ENCODE measurements around the gene MMP21. TPM values are rescaled to one million over a fixed set of nuclear protein-coding genes. Genes with fewer than 3 reads are reported as not detected.
A peak's percentile ranks its signal among the peaks of the same experiment; 100 is the strongest.

MMP21 gene
- total RNA-seq, 1 experiment from 2014 or later = not detected

GRCh38 chr10:125719173-125720001 lies 56.2 kb downstream of the MMP21 start, which contains the start of gene EDRF1:
Gene EDRF1, plus strand, starts transcription at chr10:125719709. Its CDS starts 99 bp downstream, at chr10:125719808.
- Histone ChIP-seq H3T11ph (ENCODE audit: low read length) (no peak within 1 kb of the TSS), H3K79me1 (ENCODE audit: insufficient read depth, low read depth, low read length, poor library complexity, severe bottlenecking) (no peaks in the 10 kb centered on the region), H2BK12ac (ENCODE audit: insufficient read length, low read depth, low read length) (no peak within 1 kb of the TSS), H3K23ac (ENCODE audit: insufficient read length, low read depth, low read length) (no peak within 1 kb of the TSS), H3K9ac (ENCODE audit: extremely low read depth, insufficient read length, low read length) (peak within 1 kb of the TSS; percentile 92), H2BK20ac (ENCODE audit: low read depth, low read length, poor library complexity, severe bottlenecking) (no peak within 1 kb of the TSS), H3K56ac (ENCODE audit: insufficient read length, low read depth, low read length) (no peak within 1 kb of the TSS), H3K18ac (ENCODE audit: insufficient read length, low read depth, low read length) (peak within 1 kb of the TSS; percentile 4), H3K27me3 (ENCODE audit: insufficient read depth, low read length) (no peaks in the 10 kb centered on the region), H3K9me3 (ENCODE audit: control insufficient read depth, low read depth, low read length) (no peaks in the 10 kb centered on the region), H3K27ac (ENCODE audit: insufficient read length, low read depth, low read length) (no peak within 1 kb of the TSS), H2AFZ (ENCODE audit: low read length) (no peak within 1 kb of the TSS), H2AK5ac (ENCODE audit: insufficient read length, low read length) (no peak within 1 kb of the TSS), H4K8ac (replicated peaks; ENCODE audit: insufficient read length, low read depth, low read length) (no peak within 1 kb of the TSS), H3K4me1 (ENCODE audit: insufficient read depth, low read length) (no peaks in the 10 kb centered on the region), H2BK15ac (ENCODE audit: low read depth, low read length) (no peak within 1 kb of the TSS), H3K4ac (ENCODE audit: low read depth, low read length) (no peak within 1 kb of the TSS), H4K20me1 (ENCODE audit: control insufficient read depth, insufficient read depth, insufficient read length) (no peaks in the 10 kb centered on the region), H4K91ac (ENCODE audit: insufficient read length, low read depth, low read length) (no peak within 1 kb of the TSS), H4K5ac (ENCODE audit: insufficient read length, low read depth, low read length) (no peak within 1 kb of the TSS), H3K14ac (ENCODE audit: insufficient read depth, low read length) (peak within 1 kb of the TSS; percentile 76), H3K23me2 (ENCODE audit: insufficient read length, low read depth, low read length, poor library complexity, severe bottlenecking) (peaks cover 9% of the 10 kb centered on the region), H2BK120ac (ENCODE audit: low read depth, low read length, poor library complexity, severe bottlenecking) (no peak within 1 kb of the TSS), H3K79me2 (ENCODE audit: insufficient read depth, low read length) (peaks cover 6% of the 10 kb centered on the region; the same call in 1 of the 2 replicates), H2BK5ac (ENCODE audit: insufficient read length, low read length) (no peak within 1 kb of the TSS), H3K4me2 (ENCODE audit: insufficient read depth, insufficient read length, low read length) (peak within 1 kb of the TSS; percentile 92)
- peak; percentile 100 for DNase-seq
- Mint-ChIP-seq H3K9me3 (peaks cover 7 to 18% of the 10 kb centered on the region in 2 experiments), H3K27me3 (ENCODE audit: low read depth) (peaks cover 4% of the 10 kb centered on the region), H3K27ac (peak within 1 kb of the TSS; percentile 90 to 99 (median 97); a peak in 6 of 7 replicates), H3K4me1 (peaks cover 7 to 10% of the 10 kb centered on the region in 2 experiments), H3K36me3 (ENCODE audit: insufficient read depth in 1 of 3, low read depth in 3 of 3) (peaks cover 13 to 39% (median 34%) of the 10 kb centered on the region in 3 experiments), H3K4me3 (peak within 1 kb of the TSS; percentile 87 to 96)
- WGBS (ENCODE audit: extremely low coverage, insufficient read length, low lambda C conversion rate) = no CpG with 5 or more reads among the region's 72 CpGs
- TF ChIP-seq, protein P1, sequence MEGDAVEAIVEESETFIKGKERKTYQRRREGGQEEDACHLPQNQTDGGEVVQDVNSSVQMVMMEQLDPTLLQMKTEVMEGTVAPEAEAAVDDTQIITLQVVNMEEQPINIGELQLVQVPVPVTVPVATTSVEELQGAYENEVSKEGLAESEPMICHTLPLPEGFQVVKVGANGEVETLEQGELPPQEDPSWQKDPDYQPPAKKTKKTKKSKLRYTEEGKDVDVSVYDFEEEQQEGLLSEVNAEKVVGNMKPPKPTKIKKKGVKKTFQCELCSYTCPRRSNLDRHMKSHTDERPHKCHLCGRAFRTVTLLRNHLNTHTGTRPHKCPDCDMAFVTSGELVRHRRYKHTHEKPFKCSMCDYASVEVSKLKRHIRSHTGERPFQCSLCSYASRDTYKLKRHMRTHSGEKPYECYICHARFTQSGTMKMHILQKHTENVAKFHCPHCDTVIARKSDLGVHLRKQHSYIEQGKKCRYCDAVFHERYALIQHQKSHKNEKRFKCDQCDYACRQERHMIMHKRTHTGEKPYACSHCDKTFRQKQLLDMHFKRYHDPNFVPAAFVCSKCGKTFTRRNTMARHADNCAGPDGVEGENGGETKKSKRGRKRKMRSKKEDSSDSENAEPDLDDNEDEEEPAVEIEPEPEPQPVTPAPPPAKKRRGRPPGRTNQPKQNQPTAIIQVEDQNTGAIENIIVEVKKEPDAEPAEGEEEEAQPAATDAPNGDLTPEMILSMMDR (conservative IDR thresholded peaks at IDR 0.05) = no peak

Small RNA genes within 50 kb of the gene (microRNA-seq; reads per million reads assigned to microRNA genes)
- not detected for gene MIR4484 (ENCODE audit: borderline microRNAs expressed)

Other genes with a start within 250 kb of the MMP21 start
- gene TEX36, start 92.7 kb downstream of the MMP21 start, total RNA-seq (2021) = not detected in 2 replicates
- 48.2 and 51.0 TPM in 2 replicates for gene EDRF1, start 56.1 kb downstream of the MMP21 start, total RNA-seq (2021)
- 41.0 and 42.3 TPM in 2 replicates for gene UROS, start 47.4 kb upstream of the MMP21 start, total RNA-seq (2021)
- 119 and 121 TPM in 2 replicates for gene BCCIP, start 47.7 kb upstream of the MMP21 start, total RNA-seq (2021)
- 10.7 and 12.0 TPM in 2 replicates for gene DHX32, start 105.5 kb upstream of the MMP21 start, total RNA-seq (2021)
- gene FANK1, start 120.7 kb upstream of the MMP21 start, total RNA-seq (2021) = 0.39 and 0.68 TPM in 2 replicates

Data from H9 (cell line).